IMR-90 (cell line): ENCODE measurements around the gene LAMC3. TPM values are rescaled to one million over a fixed set of nuclear protein-coding genes. Genes with fewer than 3 reads are reported as not detected.

Source experiments
- ATAC-seq: fragments of 200-7000 bp; cut with Tn5 transposase; 2 replicates; pipeline ENCODE4 v1.9.1; 2020; ENCODE audit warnings: low read depth, mild to moderate bottlenecking, moderate library complexity
- BruUV-seq: library from RNA; stranded (reverse); fragments of 400-500 nt; replicated peaks from 2 replicates; lab custom pipeline; 2021; lab: Mats Ljungman, UMichigan
- CTCF ChIA-PET: fragments of 300-600 bp; formaldehyde crosslinking; extraction: SDS; loops from one replicate; lab custom pipeline; 2021; ENCODE audit warnings: antibody characterized with exemption; lab: Yijun Ruan, JAX
- POLR2A ChIA-PET: fragments of 300-600 bp; sonication (Branson Sonifier 250); formaldehyde crosslinking; loops from one replicate; lab custom pipeline; 2022; ENCODE audit warnings: antibody characterized with exemption; ENCODE audit not compliant: unreplicated experiment; lab: Charles Lee
- DNase-seq: peaks from one replicate; pipeline ENCODE4 v3.0.0; 2013
- H2AFZ ChIP-seq: replicated peaks from 2 replicates; pipeline ENCODE3; 2013; ENCODE audit warnings: low read length, mild to moderate bottlenecking; ENCODE audit not compliant: poor library complexity
- H2AK5ac ChIP-seq: 2 replicates; pipeline ENCODE4 v1.6.1; 2013; ENCODE audit warnings: low read depth, low read length, inconsistent platforms
- H2AK9ac ChIP-seq: replicated peaks from 2 replicates; pipeline ENCODE3; 2013; ENCODE audit warnings: mild to moderate bottlenecking, low read depth, low read length, moderate library complexity; ENCODE audit not compliant: poor library complexity
- H2BK120ac ChIP-seq: 2 replicates; pipeline ENCODE4 v1.6.1; 2013; ENCODE audit warnings: low read depth, low read length, inconsistent platforms
- H2BK15ac ChIP-seq: 3 replicates; pipeline ENCODE4 v1.6.1; 2013; ENCODE audit warnings: low read depth, low read length, inconsistent platforms
- H2BK20ac ChIP-seq: 2 replicates; pipeline ENCODE4 v1.6.1; 2013; ENCODE audit warnings: low read depth, mild to moderate bottlenecking, inconsistent platforms, low read length, moderate library complexity
- H2BK5ac ChIP-seq: 2 replicates; pipeline ENCODE4 v1.6.1; 2013; ENCODE audit warnings: mild to moderate bottlenecking, low read depth, low read length, inconsistent platforms; ENCODE audit not compliant: poor library complexity, severe bottlenecking
- H3K14ac ChIP-seq: replicated peaks from 2 replicates; pipeline ENCODE4 v1.6.1; 2013; ENCODE audit warnings: low read depth, low read length, inconsistent platforms
- H3K18ac ChIP-seq: 2 replicates; pipeline ENCODE4 v1.6.1; 2013; ENCODE audit warnings: low read depth, low read length, control low read depth
- H3K23ac ChIP-seq: 2 replicates; pipeline ENCODE4 v1.6.1; 2013; ENCODE audit warnings: low read depth, low read length, inconsistent platforms
- H3K27ac ChIP-seq: 2 replicates; pipeline ENCODE4 v1.5.1; 2013; ENCODE audit warnings: mild to moderate bottlenecking, control low read depth, low read length; ENCODE audit not compliant: insufficient read depth
- H3K27me3 ChIP-seq: 2 replicates; pipeline ENCODE4 v1.6.1; 2013; ENCODE audit warnings: low read length; ENCODE audit not compliant: control insufficient read depth, insufficient read depth
- H3K36me3 ChIP-seq: 2 replicates; pipeline ENCODE4 v1.6.1; 2013; ENCODE audit warnings: low read length, mixed read lengths; ENCODE audit not compliant: control insufficient read depth, insufficient read depth
- H3K4ac ChIP-seq: 2 replicates; pipeline ENCODE4 v1.6.1; 2013; ENCODE audit warnings: low read depth, low read length, inconsistent platforms
- H3K4me1 ChIP-seq: 2 replicates; pipeline ENCODE4 v1.6.1; 2013; ENCODE audit warnings: low read length, mixed read lengths; ENCODE audit not compliant: control insufficient read depth, insufficient read depth
- H3K4me2 ChIP-seq: 2 replicates; pipeline ENCODE4 v1.6.1; 2013; ENCODE audit warnings: low read depth, mild to moderate bottlenecking, control low read depth, low read length, moderate library complexity
- H3K4me3 ChIP-seq: 2 replicates; pipeline ENCODE4 v1.5.1; 2013; ENCODE audit warnings: low read depth, mild to moderate bottlenecking, control low read depth, low read length, moderate library complexity; ENCODE audit not compliant: insufficient read depth
- H3K56ac ChIP-seq: 2 replicates; pipeline ENCODE4 v1.6.1; 2013; ENCODE audit warnings: low read length, inconsistent platforms; ENCODE audit not compliant: insufficient read depth; ENCODE audit errors: extremely low read depth
- H3K79me1 ChIP-seq, 2 experiments: 2 replicates each; pipeline ENCODE4 v1.6.1; 2013; ENCODE audit warnings: low read length in 2 of 2, inconsistent platforms in 1 of 2, low read depth in 1 of 2
- H3K9ac ChIP-seq: 2 replicates; pipeline ENCODE4 v1.6.1; 2013; ENCODE audit warnings: low read depth, low read length, control low read depth
- H3K9me1 ChIP-seq: 2 replicates; pipeline ENCODE4 v1.6.1; 2013; ENCODE audit warnings: low read length, inconsistent platforms; ENCODE audit not compliant: insufficient read depth
- H3K9me3 ChIP-seq: 2 replicates; pipeline ENCODE4 v1.6.1; 2013; ENCODE audit warnings: low read length; ENCODE audit not compliant: control insufficient read depth, insufficient read depth
- H4K20me1 ChIP-seq: 2 replicates; pipeline ENCODE4 v1.6.1; 2013; ENCODE audit warnings: low read length, inconsistent platforms; ENCODE audit not compliant: insufficient read depth
- H4K5ac ChIP-seq: 2 replicates; pipeline ENCODE4 v1.6.1; 2013; ENCODE audit warnings: mild to moderate bottlenecking, low read depth, low read length, control low read depth
- H4K8ac ChIP-seq, 2 experiments: 2 replicates each; pipeline ENCODE4 v1.6.1; 2013; ENCODE audit warnings: low read depth in 2 of 2, low read length in 2 of 2, control low read depth in 1 of 2, inconsistent platforms in 1 of 2
- H4K91ac ChIP-seq: 2 replicates; pipeline ENCODE4 v1.6.1; 2013; ENCODE audit warnings: low read depth, low read length, inconsistent platforms; ENCODE audit not compliant: insufficient read depth
- BHLHE40 ChIP-seq: fragments of 150-350 bp; IDR thresholded peaks from 2 replicates; pipeline ENCODE4 v1.6.1; 2016; ENCODE audit warnings: mild to moderate bottlenecking, low read depth, low read length
- RAD21 ChIP-seq: IDR thresholded peaks from 2 replicates; pipeline ENCODE4 v1.6.1; 2012; ENCODE audit warnings: low read length, improper control_type of control experiment
- RCOR1 ChIP-seq: IDR thresholded peaks from 2 replicates; pipeline ENCODE4 v1.6.1; 2012; ENCODE audit warnings: mild to moderate bottlenecking, low read length, improper control_type of control experiment; ENCODE audit not compliant: insufficient replicate concordance
- WGBS, 2 experiments: methylation state at CpG; one replicate each; pipeline versions ENCODE4 v1.1.5 to v1.1.7; 2013; ENCODE audit warnings: missing lambda C conversion rate in 2 of 2; ENCODE audit not compliant: insufficient read length in 1 of 2; ENCODE audit errors: extremely low coverage in 2 of 2; 5-methylcytosine and 5-hydroxymethylcytosine counted together
- dilution Hi-C: fragments of 300-500 bp; cut with HindIII; formaldehyde crosslinking; loops from one replicate; pipeline ENCODE4 v1.14.3; 2018; ENCODE audit warnings: low sequenced_read_pairs; ENCODE audit not compliant: unreplicated experiment
- in situ Hi-C: fragments of 300-500 bp; cut with MboI; formaldehyde crosslinking; loops from 3 replicates; pipeline ENCODE4 v1.14.3; 2019; ENCODE audit warnings: low sequenced_read_pairs, inconsistent platforms, mixed read lengths
- intact Hi-C: fragments of 100-400 bp; cut with micrococcal nuclease; formaldehyde crosslinking; loops from 2 replicates; pipeline ENCODE4 v1.10.0; 2022
- polyA plus RNA-seq, 3 experiments: library from polyadenylated mRNA; depleted of rRNA; stranded (reverse); fragments of >200 nt; gene quantifications; 2 replicates each; pipeline ENCODE4 v1.2.3, GENCODE V29; 2012; ENCODE audit warnings: low replicate concordance in 1 of 3
- total RNA-seq: library from RNA; depleted of rRNA; stranded (reverse); fragments of >200 nt; gene quantifications from 2 replicates; pipeline ENCODE4 v1.2.3, GENCODE V29; 2012

The LAMC3 gene
- total and polyA plus RNA-seq, 2 of the 4 experiments (the other 2 are of a cell fraction) = not detected

- Histone ChIP-seq H2BK20ac (no peak overlapping the region), H2BK5ac (no peak overlapping the region), H4K8ac (no peak overlapping the region), H4K5ac (no peak overlapping the region), H3K4me3 (no peak overlapping the region), H3K9ac (no peak overlapping the region), H4K20me1 (no peaks in the 10 kb centered on the region), H3K14ac (no peak overlapping the region), H3K4ac (no peak overlapping the region), H3K23ac (no peak overlapping the region), H3K79me1 (no peaks in the 10 kb centered on the region), H3K27ac (no peak overlapping the region), H3K18ac (no peak overlapping the region), H2BK120ac (no peak overlapping the region), H3K9me1 (no peaks in the 10 kb centered on the region), H3K36me3 (no peaks in the 10 kb centered on the region), H2AK5ac (no peak overlapping the region), H3K56ac (no peak overlapping the region), H3K27me3 (peaks cover 23% of the 10 kb centered on the region), H3K4me2 (no peak overlapping the region), H2AK9ac (no peak overlapping the region), H4K91ac (no peak overlapping the region), H3K4me1 (no peaks in the 10 kb centered on the region; the same call in 1 of the 2 replicates), H2AFZ (no peak overlapping the region), H3K9me3 (peaks cover 2% of the 10 kb centered on the region; the same call in 1 of the 2 replicates), H2BK15ac (no peak overlapping the region)
- DNase-seq = no peak
- no peak for ATAC-seq
- BruUV-seq = no TSS peak
- ChIA-PET POLR2A (no interaction called here), CTCF (interaction anchor here (1.0 kb wide), 1 partner anchor 14 kb away, joined by 3 read pairs; no protein-coding TSS in a partner anchor)
- intact Hi-C loops = no loop called here
- dilution Hi-C loops = no loop called here
- TF ChIP-seq BHLHE40 = no peak
- TF ChIP-seq RCOR1 = no peak
- TF ChIP-seq RAD21 = no peak
- WGBS, 2 experiments = 67% methylated on average over 1 of the region's 2 CpGs; no CpG with 5 or more reads in 1 of the 2 experiments
- in situ Hi-C loops = loop anchor here (5.0 to 10.0 kb wide), 2 partner anchors 156 to 338 kb away; no protein-coding TSS in a partner anchor
Measured at GRCh38 chr9:131043087-131043486, 34.1 kb downstream of the LAMC3 start.
